Endometrium (tissue), 2 donors: ENCODE results near the gene MCF2L2.

Experiments used
- FAIRE-seq: peaks from 2 replicates; lab custom pipeline; 2012; peaks lifted over from hg19 to GRCh38; lab: Jason Lieb, UNC
- donor health status: control.
- donor health status: control.

Gene MCF2L2

DNA sequence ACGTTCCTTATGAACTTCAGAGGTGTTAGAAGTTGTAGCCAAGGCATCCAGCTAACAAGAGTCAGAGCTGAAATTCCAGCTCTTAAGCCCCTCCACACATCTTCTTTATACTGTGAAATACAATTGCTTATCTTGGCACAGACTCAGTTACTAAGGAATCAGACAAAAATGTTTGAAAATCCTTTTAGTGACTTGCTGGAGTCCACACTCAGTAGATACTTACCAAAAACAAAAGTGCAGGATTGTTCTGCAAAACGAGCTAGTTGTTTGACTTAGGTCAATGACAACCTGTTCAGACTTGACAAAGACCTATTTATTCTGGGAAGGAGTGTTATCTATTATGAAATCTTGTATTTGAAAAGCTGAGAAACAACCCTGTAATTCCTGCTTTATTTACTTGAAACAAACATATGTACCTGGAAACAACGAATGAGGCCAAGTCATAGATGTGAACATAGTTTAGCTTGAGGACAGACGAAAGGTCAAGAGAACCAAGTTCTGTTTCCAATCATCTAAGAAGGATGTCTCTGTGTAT is 136.9 kb downstream of the MCF2L2 start:
- no peak for FAIRE-seq

DNA sequence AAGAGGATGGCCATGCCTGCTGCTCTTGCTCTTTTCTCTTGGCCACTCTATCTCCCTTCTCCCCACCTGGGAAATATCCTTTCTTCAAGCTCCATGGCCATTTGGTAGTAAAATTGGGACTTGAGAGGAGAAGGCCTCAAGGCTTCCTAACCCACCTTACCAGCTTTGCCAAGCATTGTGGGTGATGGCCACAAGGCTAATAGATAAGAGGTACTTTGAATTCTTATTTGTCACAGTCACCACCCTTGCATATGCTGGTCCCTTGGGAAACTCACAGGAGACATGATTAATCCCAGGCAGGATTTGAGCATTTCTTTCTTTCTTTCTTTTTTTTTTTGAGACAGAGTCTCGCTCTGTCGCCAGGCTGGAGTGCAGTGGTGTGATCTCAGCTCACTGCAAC is 138.2 kb downstream of the MCF2L2 start:
- FAIRE-seq = no peak

DNA sequence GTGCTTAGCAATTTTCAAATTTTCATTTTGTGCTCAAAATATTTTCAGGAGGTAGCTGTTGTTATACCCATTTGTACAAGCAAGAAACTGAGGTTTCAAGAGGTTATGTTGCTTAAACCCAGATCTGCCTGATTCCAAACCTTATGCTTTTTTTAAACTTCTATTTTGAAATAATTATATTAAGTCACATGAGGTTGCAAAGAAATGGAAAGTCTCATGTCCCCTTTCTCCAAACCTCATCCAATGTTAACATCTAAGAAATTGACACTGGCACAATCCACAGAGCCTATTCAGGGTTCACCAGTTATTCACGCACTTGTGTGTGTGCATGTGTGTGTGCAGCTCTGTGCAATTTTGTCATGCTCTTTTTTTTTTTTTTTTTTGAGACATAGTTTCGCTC is 140.3 kb downstream of the MCF2L2 start:
- FAIRE-seq = no peak

DNA sequence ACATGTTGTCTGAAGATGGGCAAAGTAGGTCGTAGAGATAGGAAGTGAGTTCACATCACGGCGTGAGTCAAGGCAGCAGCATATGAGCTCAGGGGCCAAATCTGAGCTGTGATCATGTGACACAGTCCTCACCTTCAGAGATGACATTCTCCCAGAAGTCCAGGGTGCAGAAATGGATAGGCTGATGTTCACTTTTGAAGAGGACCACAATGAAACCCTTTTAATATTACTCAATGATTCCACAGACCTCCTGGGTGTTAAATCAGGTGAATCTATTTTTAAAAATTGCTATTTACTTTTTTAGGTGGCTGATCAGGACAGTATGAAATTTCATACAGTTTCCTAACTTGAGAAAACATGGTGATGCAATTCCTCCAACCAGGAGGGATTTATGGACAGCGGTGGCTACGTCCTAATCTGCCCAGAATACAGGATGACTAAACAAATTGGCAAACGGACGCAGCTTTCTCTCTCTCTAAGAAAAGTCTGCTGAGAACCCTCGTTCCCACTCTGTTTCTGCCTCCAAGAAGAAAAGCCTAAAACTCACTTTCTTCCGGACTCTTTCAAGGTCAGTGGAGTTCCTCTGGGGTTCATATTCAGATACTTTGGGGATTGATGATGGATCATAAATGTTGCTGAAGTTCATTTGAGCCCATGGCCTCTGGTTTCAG is 141.0 kb downstream of the MCF2L2 start:
- FAIRE-seq = no peak

DNA sequence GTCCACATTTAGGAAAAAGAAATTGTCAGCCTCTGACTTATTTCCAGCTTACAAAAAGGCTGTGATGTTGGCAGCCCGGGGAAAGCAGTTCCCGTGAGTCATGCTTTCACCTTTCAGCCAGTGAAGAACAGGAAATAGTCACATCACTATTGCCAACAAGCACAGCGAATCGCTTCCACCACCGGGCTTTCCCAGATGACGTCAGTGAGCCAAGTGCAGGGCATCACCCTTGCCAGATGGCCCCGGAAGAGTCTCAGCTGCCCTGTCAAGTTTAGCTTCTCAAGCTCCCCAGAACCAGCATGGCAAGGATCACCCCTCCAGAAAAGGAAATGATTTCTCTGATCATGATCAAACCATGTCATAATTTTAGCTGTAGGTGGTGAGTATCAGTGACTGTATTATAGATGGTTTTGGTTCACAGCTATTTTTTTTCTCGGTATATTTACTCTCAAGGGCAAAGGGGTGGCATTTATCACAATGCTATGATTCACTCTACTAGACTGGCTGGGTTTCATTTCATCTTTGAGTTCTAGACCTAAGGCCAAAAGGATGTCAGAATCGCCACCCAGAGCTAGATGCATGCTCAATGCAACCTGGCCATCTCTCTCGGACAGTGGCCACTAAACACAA is 142.5 kb downstream of the MCF2L2 start:
- no peak for FAIRE-seq

DNA sequence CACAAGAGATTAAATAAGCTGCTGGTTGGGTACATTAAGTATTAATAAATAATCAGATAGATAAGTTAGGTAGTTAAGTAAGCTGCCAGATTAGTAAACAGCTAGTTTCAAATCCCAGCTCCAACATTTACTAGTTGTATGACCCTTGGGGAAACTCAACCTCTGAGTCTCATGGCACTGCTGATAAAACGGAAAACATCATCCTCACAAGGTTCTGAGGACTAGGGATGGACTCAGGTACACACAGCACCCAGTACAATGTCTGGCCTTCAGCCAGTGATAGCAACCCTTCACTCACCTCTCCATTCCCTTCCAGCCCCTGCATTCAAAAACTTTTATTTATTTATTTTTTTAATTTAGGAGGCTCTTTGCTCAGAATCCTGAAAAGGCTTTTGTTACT is 143.1 kb downstream of the MCF2L2 start:
- no peak for FAIRE-seq

DNA sequence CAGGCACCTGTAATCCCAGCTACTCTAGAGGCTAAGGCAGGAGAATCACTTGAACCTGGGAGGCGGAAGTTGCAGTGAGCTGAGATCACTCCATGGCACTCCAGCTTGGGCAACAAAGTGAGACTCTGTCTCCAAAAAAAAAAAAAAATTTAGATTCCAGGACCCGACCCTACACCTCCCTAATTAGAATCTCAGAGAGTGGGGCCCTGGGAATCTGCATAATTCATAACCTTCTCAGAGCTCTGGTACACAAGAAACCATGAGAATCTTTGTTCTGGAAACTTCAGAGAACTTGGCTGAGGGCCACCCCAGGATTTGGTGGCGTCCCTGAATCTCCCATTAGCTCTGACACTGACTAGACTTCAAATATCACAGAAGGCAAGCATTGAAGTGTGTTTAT is 143.8 kb downstream of the MCF2L2 start:
- FAIRE-seq = no peak

DNA sequence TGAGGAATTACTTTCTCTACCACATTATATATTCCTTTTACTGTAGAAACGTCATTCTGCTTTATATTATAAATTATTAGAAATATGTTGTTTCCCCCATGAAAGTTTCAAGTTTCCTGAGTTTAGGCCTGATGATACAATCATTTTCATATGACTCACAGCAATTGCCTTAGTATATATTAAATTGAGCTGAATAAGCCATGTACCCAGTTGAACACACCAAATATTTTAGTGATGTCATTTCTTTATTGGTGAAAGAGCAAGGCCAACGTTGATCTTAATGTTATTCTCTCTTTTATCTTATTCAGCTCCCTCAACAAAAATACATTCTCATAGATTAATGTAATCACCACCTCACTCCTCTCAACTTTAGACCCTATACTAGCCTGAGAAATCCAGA is 144.5 kb downstream of the MCF2L2 start:
- FAIRE-seq = no peak

DNA sequence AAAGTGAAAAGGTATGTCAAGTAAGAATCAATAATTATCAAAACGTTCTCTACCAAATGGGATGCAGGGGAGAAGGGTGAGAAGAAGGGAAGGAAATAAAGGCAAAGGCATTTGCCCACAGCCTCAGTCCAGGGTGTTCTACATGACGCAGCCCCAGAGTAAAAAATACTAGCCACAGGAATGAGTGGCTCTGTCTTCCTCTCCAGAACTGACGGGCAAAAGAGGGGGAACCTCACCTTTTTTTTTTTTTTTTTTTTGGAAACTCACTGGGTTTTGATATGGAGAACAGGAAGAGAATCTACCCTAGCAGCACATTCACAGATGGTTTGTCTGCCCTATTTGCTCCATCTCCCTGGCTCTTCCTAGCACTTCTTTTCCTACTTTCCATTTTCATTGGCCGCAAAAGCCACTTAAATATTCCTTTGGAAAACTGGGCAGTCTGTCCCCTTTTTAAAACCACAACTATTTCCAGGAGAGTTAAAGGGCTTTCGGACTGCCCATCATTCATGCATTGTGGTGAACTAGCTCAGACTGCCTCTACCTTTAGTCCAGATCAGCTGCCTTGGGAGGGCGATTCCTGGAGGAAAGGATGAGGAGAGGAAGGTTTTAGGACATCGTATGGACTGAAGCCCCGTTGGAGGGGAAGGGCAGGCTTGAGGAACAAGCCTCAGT is 147.2 kb downstream of the MCF2L2 start:
- no peak for FAIRE-seq

DNA sequence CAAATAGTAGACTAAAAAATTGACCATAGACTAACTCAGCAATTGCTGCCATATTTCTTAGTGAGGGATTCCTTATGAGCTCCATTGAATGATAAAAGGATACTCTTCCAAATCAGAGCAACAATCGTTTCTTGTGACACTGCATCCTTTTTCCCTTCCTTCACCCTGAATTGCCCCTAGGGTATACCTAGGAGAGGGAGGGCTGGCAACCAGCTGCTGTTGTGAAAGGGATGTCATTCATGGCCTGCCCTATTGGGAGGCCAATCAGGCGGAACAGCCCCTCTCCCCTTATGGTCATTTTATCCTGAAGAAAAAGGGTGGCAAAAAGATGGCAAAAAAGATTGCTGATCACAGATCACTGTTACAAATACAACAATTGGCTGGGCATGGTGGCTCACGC is 149.0 kb downstream of the MCF2L2 start:
- no peak for FAIRE-seq

DNA sequence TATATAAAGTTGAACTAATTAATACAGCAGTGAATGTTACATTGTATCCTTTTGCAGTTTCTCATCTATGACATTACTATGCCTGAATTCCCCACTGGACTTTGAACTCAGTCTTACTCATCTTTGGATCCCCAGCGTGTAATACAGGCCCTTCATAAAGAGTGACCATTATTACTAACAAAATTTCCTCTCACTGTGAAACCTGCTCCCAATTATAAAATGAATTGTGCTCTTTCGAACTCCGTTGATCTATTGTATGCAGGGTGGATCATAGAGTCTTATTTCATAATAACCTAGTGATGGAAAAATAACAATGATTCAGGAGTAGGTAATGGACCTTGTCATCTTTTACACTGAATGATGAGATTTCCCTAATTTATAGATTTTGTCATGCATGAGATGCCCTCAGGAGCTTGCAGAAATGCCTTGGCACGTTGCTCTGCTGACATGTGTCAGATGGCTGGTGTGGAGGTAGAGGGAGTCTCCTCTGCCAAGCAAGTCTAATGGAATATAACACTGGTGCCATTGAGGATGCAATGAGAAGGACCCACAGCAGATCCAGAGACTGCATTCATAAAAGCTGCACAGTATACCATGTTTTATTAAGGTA is 149.8 kb downstream of the MCF2L2 start:
- no peak for FAIRE-seq

DNA sequence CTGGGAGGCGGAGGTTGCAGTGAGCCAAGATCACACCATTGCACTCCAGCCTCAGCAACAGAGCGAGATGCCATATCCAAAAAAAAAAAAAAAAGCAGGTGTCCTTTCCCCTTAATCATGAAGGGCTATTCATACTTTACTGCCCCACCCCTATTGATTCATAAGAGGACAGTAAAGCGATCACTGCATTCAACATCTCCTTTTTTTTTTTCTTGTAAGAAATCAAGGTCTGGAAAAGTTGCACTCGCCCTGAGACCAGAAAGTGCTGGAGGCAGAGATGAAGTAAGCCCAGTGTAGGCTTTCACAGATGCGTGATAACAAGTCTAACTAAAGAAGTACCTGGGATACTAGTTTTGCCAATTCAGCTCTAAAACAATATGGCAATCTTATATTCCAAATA is 151.2 kb downstream of the MCF2L2 start:
- no peak for FAIRE-seq

DNA sequence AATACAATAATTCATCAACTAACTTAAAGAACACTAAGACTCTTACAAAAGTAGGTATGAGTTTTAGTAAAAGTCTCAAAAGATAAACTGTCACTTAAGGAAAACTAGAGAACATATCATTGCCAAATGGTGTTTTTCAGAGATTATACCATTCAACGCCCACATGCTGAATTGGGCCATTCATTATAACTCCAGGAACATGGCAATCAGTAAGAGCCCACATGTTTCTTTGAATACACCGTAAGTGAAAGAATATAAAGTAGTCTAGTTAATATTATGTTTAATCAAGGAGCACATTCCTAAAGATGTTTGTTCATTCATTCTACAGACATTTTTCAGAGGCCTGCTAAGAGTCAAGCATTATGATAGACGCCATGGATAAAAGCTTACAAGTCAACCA is 152.5 kb downstream of the MCF2L2 start:
- no peak for FAIRE-seq

DNA sequence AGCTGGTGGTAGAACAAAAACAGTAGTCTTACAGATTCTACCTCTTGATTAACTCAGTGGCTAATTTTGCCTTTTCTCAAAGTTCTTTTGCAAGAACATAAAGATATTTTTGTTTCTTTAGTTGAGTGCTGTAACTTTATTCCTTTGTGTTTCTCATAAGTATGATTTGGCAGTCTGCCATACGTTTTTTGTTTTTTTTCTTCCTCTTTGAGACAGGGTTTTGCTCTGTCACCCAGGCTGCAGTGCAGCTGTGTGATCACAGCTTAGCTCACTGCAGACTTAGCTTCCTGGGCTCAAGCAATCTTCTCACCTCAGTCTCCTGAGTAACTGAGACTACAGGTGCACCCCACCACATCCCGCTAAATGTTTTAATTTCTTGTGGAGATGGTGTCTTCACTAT is 153.0 kb downstream of the MCF2L2 start:
- FAIRE-seq = peak; percentile 75

DNA sequence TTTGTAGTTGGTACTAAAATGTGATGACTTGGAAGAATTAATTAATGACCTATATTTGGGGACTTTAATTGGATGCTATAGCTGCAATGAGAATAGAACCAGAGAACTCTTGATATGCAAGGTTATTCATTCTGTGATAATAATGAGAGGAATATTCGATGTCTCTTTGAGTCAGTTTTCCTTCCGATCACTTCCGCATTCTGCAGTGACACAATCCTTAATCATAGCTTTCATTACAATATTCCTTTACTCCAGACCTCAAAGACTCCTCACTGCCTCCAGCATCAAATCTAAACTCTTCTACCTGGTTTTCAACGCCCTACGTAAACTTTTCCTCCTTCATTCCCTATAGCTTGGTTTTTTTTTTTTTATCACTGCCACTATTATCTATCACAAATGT is 153.8 kb downstream of the MCF2L2 start:
- no peak for FAIRE-seq

DNA sequence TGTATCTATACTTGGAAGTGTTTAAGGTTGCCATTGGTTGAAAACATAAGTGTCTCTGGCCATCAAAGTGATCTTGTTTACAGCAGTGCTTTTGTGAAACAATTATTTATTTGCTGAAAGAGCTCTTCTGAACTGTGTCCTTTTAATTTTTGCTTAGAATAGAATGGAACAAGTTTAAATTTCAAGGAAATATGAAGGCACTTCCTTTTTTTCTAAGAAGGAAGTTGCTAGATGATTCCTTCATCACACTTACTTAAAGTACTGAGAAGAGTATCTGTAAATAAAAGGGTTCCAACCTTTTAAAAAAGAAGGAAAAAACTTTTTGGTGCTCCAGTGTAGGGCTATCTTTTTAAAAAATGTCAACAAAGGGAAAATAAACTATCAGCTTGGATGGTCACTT is 155.6 kb downstream of the MCF2L2 start:
- FAIRE-seq = no peak

DNA sequence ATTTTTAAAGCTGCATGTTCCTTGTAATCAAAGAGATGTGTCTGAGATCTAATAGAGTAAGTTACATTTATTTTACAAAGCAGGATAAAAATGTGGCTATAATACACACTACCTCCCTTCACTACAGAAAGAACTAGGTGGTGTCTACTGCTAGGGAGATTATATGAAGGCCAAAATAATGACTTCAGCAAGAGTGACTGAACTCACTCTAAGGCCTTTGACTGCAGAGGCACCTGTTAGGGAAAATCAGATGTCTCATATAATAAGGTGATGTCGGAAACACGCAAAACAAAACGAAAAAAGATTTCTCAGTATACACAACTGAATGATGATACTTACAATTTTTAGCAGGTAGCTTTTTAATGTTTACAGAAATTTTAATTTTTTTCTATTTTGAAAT is 156.3 kb downstream of the MCF2L2 start:
- no peak for FAIRE-seq

DNA sequence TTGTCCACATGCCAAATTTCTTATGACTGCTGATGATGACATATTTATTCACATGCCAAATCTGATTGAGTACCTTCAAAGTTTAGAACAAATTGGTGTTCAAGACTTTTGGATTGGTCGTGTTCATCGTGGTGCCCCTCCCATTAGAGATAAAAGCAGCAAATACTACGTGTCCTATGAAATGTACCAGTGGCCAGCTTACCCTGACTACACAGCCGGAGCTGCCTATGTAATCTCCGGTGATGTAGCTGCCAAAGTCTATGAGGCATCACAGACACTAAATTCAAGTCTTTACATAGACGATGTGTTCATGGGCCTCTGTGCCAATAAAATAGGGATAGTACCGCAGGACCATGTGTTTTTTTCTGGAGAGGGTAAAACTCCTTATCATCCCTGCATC is 158.1 kb downstream of the MCF2L2 start:
- FAIRE-seq = no peak

DNA sequence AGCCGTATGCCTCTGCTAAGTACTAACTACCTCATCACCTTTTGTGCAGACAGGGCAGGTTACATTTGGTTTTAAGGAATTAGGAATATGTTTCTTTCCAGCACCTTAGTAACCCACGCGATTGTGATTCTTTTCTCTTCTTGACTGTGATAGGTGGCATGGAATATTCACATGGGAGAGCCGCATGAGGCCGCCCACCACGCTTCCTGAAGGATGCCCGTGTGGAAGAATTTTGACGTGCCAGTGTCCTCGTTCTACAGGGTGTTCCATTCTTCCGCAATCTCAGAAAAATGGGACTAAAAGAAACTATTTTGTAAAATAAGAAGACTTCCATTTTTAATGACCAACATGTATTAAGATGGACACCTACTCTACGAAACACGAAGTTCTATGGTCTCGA is 159.1 kb downstream of the MCF2L2 start:
- FAIRE-seq = no peak

DNA sequence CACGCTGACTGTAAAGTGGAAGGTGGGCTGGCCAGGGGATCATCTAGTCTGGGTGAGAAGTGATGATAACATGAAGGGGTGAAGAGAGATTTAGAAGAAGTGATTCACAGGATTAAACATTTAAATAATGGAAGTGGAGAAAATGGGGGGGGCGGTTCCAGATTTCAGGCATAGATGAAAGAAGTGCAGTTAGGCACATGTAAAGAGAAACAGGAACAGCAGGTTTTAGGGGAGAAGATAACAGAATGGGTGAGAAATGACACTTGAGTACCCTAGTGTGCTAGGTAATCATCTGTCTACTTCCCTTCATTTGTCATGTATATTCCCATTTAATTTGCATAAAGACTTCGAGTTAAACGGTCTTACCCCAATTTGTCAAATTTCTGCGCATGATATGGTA is 160.1 kb downstream of the MCF2L2 start:
- FAIRE-seq = no peak

DNA sequence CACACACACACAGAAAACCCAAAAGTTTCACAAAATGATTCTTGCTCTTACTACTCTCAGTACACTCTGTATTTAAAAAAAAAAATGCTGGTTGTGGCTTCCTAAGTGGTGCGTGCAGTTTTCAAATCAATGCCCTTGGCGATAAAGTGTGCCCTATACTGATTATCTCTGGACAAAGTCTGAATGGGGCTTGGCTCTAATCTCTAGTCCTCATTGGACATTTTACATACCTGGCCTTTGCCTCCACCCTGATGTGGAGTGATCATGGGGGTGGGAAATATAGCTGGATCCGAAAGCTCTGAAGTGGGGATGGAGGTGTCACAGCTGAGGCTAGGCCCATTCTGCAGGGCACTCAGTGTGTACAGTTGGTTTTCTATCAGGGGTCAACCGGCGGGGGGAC is 161.3 kb downstream of the MCF2L2 start:
- no peak for FAIRE-seq

DNA sequence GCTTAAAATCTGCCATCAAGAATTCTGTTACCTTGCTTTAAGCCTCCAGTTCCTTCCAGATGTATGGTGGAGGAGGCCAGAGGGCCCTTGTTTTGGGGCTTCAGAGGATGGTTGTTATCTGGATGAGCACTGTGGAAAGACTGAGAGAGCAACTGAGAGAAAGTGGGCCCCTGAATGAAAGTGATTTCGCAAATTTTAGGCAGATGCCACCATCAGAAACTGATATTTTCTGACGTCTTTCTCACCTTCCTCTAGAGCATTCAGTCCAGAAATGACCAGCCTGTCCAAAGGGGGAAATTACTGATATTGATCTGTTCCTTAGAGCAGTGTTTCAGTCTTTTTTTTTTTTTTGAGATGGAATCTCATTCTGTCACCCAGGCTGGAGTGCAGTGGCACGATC is 162.0 kb downstream of the MCF2L2 start:
- FAIRE-seq = no peak

DNA sequence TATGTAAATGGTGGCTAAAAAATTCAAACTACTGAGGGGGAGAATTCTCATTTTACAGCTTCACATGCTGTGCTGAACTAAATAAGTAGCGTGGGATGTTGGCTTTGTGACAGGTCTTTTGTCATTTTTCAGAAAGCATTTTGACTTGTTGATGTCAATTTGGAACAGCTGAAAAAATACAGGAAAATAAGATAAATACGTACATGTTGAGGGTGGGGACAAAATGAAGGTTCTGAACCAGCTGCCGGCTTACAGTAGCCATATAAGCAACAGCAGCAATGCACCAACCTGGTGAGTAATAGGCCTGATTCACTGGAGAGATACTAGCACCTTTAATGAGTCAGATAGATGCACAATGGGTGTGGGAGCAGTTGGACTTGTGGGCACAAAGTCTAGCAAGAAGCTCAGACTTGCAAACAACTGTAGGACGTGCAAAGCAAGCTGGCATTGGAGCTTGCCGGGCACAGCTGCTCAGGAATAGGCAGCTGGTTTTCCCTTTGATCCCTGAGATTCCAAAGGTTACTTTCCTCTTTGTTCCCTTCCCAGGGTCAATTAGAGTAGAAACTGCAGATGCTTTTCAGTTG is 162.5 kb downstream of the MCF2L2 start:
- FAIRE-seq = no peak
